Gastrocnemius medialis (tissue), 4 donors: Measurements from ENCODE around the gene LITAF.
"Not testable (repeated sequence)": the region's sequence is repeated elsewhere in the genome, so short reads cannot be mapped to it uniquely, and the experiment has no call there.

Source experiments
- POLR2A ChIP-seq, 2 donors: fragments of 450-650 bp; IDR thresholded peaks; one replicate each; pipeline ENCODE4 v1.6.1; 2017; ENCODE audit warnings: antibody characterized with exemption in 2 of 2, mild to moderate bottlenecking in 2 of 2, moderate library complexity in 2 of 2
- TF ChIP-seq, protein P1 (sequence below), 5 experiments: fragments of 450-650 bp in 3 of 5; fragments of 200-600 bp in 2 of 5; sonication (generic) in 2 of 5; IDR thresholded peaks in 4 of 5; conservative IDR thresholded peaks in 1 of 5; 1 replicate in 4 of 5; 2 replicates in 1 of 5; pipeline ENCODE4 v1.5.1; 2016 to 2019; ENCODE audit warnings: antibody characterized with exemption in 5 of 5, mild to moderate bottlenecking in 3 of 5, moderate library complexity in 3 of 5

GRCh38 chr16:11513366-11513765 is 73.4 kb downstream of the LITAF start:
- TF ChIP-seq, protein P1, sequence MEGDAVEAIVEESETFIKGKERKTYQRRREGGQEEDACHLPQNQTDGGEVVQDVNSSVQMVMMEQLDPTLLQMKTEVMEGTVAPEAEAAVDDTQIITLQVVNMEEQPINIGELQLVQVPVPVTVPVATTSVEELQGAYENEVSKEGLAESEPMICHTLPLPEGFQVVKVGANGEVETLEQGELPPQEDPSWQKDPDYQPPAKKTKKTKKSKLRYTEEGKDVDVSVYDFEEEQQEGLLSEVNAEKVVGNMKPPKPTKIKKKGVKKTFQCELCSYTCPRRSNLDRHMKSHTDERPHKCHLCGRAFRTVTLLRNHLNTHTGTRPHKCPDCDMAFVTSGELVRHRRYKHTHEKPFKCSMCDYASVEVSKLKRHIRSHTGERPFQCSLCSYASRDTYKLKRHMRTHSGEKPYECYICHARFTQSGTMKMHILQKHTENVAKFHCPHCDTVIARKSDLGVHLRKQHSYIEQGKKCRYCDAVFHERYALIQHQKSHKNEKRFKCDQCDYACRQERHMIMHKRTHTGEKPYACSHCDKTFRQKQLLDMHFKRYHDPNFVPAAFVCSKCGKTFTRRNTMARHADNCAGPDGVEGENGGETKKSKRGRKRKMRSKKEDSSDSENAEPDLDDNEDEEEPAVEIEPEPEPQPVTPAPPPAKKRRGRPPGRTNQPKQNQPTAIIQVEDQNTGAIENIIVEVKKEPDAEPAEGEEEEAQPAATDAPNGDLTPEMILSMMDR (IDR thresholded peaks at IDR 0.05 in 4 of 5, conservative IDR thresholded peaks at IDR 0.05 in 1 of 5): not testable (repeated sequence)
- not testable (repeated sequence) for TF ChIP-seq POLR2A (IDR thresholded peaks at IDR 0.05)
